GM12878 (cell line): ENCODE data around the gene ALX4. TPM values are rescaled to one million over a fixed set of nuclear protein-coding genes. Genes with fewer than 3 reads are reported as not detected.

Experiments used
- ATAC-seq: fragments of 200-7000 bp; cut with Tn5 transposase; 3 replicates; pipeline ENCODE4 v1.9.1; 2020; ENCODE audit warnings: mild to moderate bottlenecking, moderate library complexity
- BruUV-seq: library from RNA; stranded (reverse); fragments of 400-500 nt; replicated peaks from 2 replicates; lab custom pipeline; 2021; lab: Mats Ljungman, UMichigan
- CTCF ChIA-PET: fragments of 300-600 bp; sonication (Branson Sonifier 250); formaldehyde crosslinking; extraction: SDS; loops from one replicate; lab custom pipeline; 2021; ENCODE audit warnings: inconsistent platforms; lab: Yijun Ruan, JAX
- POLR2A ChIA-PET: fragments of 350-600 bp; formaldehyde crosslinking; extraction: SDS; loops from one replicate; lab custom pipeline; 2021; ENCODE audit warnings: inconsistent platforms; lab: Charles Lee
- RAD21 ChIA-PET: fragments of 300-600 bp; sonication (Branson Sonifier 250); formaldehyde crosslinking; loops from one replicate; lab custom pipeline; 2023; ENCODE audit warnings: antibody characterized with exemption; ENCODE audit not compliant: unreplicated experiment; lab: Charles Lee
- SMC1A ChIA-PET: fragments of 300-600 bp; sonication (Branson Sonifier 250); formaldehyde crosslinking; loops from one replicate; lab custom pipeline; 2023; ENCODE audit not compliant: unreplicated experiment, uncharacterized antibody; lab: Charles Lee
- DNase-seq: peaks from one replicate; pipeline ENCODE4 v3.0.0-alpha.2; 2011; ENCODE audit warnings: low read depth, low spot score
- FAIRE-seq: peaks from 3 replicates; lab custom pipeline; 2011; peaks lifted over from hg19 to GRCh38; lab: Jason Lieb, UNC
- H2AFZ ChIP-seq: 2 replicates; pipeline ENCODE4 v1.6.0; 2011; ENCODE audit warnings: low read depth, low read length, control low read depth; ENCODE audit not compliant: control insufficient read depth
- H3K27ac ChIP-seq: 2 replicates; pipeline ENCODE4 v1.5.1; 2011; ENCODE audit warnings: control low read depth; ENCODE audit not compliant: control insufficient read depth, insufficient read depth
- H3K27me3 ChIP-seq, 2 experiments: replicated peaks in 1 of 2; 2 replicates each; pipeline versions ENCODE4 v1.6.0 to v1.6.1; 2011; ENCODE audit warnings: low read length in 1 of 2; ENCODE audit not compliant: control insufficient read depth in 2 of 2, insufficient read depth in 2 of 2
- H3K36me3 ChIP-seq, 2 experiments: 2 replicates each; pipeline ENCODE4 v1.5.1; 2011; ENCODE audit warnings: low read length in 1 of 2; ENCODE audit not compliant: control insufficient read depth in 2 of 2, insufficient read depth in 2 of 2
- H3K4me1 ChIP-seq: 2 replicates; pipeline ENCODE4 v1.6.1; 2011; ENCODE audit warnings: mild to moderate bottlenecking, low read length, moderate library complexity, mixed read lengths; ENCODE audit not compliant: control insufficient read depth, insufficient read depth
- H3K4me2 ChIP-seq: 2 replicates; pipeline ENCODE4 v1.6.0; 2011; ENCODE audit warnings: control low read depth; ENCODE audit not compliant: control insufficient read depth, insufficient read depth
- H3K4me3 ChIP-seq: fragments of 200-600 bp; sonication (generic); 2 replicates; pipeline ENCODE4 v1.5.1; 2016
- H3K79me2 ChIP-seq: 2 replicates; pipeline ENCODE4 v1.6.0; 2011; ENCODE audit warnings: low read length; ENCODE audit not compliant: control insufficient read depth, insufficient read depth
- H3K9ac ChIP-seq: 2 replicates; pipeline ENCODE4 v1.8.0; 2011; ENCODE audit warnings: low read length, control low read depth, mixed read lengths; ENCODE audit not compliant: control insufficient read depth, insufficient read depth
- H3K9me3 ChIP-seq: replicated peaks from 3 replicates; pipeline ENCODE4 v1.5.1; 2011; ENCODE audit warnings: mild to moderate bottlenecking, low read length; ENCODE audit not compliant: control insufficient read depth, insufficient read depth
- H4K20me1 ChIP-seq: 2 replicates; pipeline ENCODE4 v1.6.0; 2011; ENCODE audit not compliant: control insufficient read depth, insufficient read depth
- BCLAF1 ChIP-seq: fragments of 450-650 bp; IDR thresholded peaks from 2 replicates; pipeline ENCODE4 v1.6.1; 2017; ENCODE audit warnings: antibody characterized with exemption, mild to moderate bottlenecking, moderate library complexity
- BMI1 ChIP-seq: fragments of 450-650 bp; IDR thresholded peaks from 2 replicates; pipeline ENCODE4 v1.6.1; 2016; ENCODE audit warnings: mild to moderate bottlenecking, moderate library complexity, borderline replicate concordance
- E2F8 ChIP-seq: fragments of 450-650 bp; IDR thresholded peaks from 2 replicates; pipeline ENCODE4 v1.6.1; 2018; ENCODE audit warnings: mild to moderate bottlenecking, low read depth, moderate library complexity; ENCODE audit not compliant: partially characterized antibody
- EED ChIP-seq: sonication (generic); IDR thresholded peaks from 2 replicates; pipeline ENCODE4 v1.6.1; 2016; ENCODE audit warnings: antibody characterized with exemption, low read depth
- HDAC2 ChIP-seq: fragments of 200-600 bp; sonication (generic); IDR thresholded peaks from 2 replicates; pipeline ENCODE4 v1.6.1; 2017
- MEF2A ChIP-seq: IDR thresholded peaks from 2 replicates; pipeline ENCODE4 v1.6.1; 2011; ENCODE audit warnings: low read depth, mild to moderate bottlenecking, low read length, moderate library complexity; ENCODE audit not compliant: insufficient read depth
- MLLT1 ChIP-seq: fragments of 450-650 bp; IDR thresholded peaks from 2 replicates; pipeline ENCODE4 v1.6.1; 2016; ENCODE audit warnings: mild to moderate bottlenecking
- SMAD5 ChIP-seq: IDR thresholded peaks from 2 replicates; pipeline ENCODE4 v1.6.1; 2016; ENCODE audit warnings: antibody characterized with exemption, low read depth
- STAT3 ChIP-seq: IDR thresholded peaks from 2 replicates; pipeline ENCODE4 v1.6.1; 2011; ENCODE audit warnings: low read depth, low read length, improper control_type of control experiment
- TARDBP ChIP-seq: IDR thresholded peaks from 2 replicates; pipeline ENCODE4 v1.6.1; 2016; ENCODE audit warnings: borderline replicate concordance
- WGBS: methylation state at CpG from one replicate; pipeline ENCODE4 v1.1.6; 2016; ENCODE audit warnings: low lambda C conversion rate; ENCODE audit not compliant: insufficient replicate concordance, insufficient coverage; ENCODE audit errors: missing lambda C conversion rate; 5-methylcytosine and 5-hydroxymethylcytosine counted together
- in situ Hi-C: fragments of 300-500 bp; cut with MboI; formaldehyde crosslinking; loops from 9 replicates; pipeline ENCODE4 v1.14.3; 2018; ENCODE audit warnings: mixed read lengths
- intact Hi-C: fragments of 100-400 bp; cut with micrococcal nuclease; formaldehyde crosslinking; loops from one replicate; pipeline ENCODE4 v1.14.2; 2022; ENCODE audit not compliant: unreplicated experiment
- polyA plus RNA-seq, 11 experiments: library from polyadenylated mRNA; depleted of rRNA in 4 of 11; unstranded in 6 of 11; stranded (reverse) in 5 of 11; fragments of >200 nt; fragmentation: Nextera tagmentation in 4 of 11; fragmentation: Illumina TruSeq in 1 of 11; extraction: Ambion mirVana in 4 of 11; extraction: Trizol in 1 of 11; gene quantifications; 1 replicate in 1 of 11; 2 replicates in 10 of 11; pipeline versions ENCODE4 v1.2.1 to v1.2.3, GENCODE V29; 2011 to 2016; ENCODE audit warnings: inconsistent platforms in 2 of 11, missing spikeins in 2 of 11, low read depth in 1 of 11
- total RNA-seq, 4 experiments: library from RNA; depleted of rRNA in 3 of 4; stranded (reverse); fragments of >200 nt in 3 of 4; fragmentation: Illumina TruSeq in 1 of 4; extraction: Trizol in 1 of 4; gene quantifications; 2 replicates each; pipeline versions ENCODE4 v1.2.1 to v1.2.3, GENCODE V29; 2013 to 2021

The ALX4 gene
- total and polyA plus RNA-seq, 10 of the 15 experiments (the other 5 are each of a cell fraction or from before 2014, with no cell fraction given), result not detected

- Histone ChIP-seq H3K9me3 (no peaks in the 10 kb centered on the region), H3K9ac (no peak overlapping the region), H3K4me3 (no peak overlapping the region), H2AFZ (no peak overlapping the region), H3K27ac (no peak overlapping the region)
- WGBS, result 2% methylated on average over 2 of the region's 2 CpGs
- no TSS peak for BruUV-seq
- intact Hi-C loops, result no loop called here
- TF ChIP-seq BMI1 (no peak), MEF2A (no peak), HDAC2 (no peak), EED (no peak)
- TF ChIP-seq, all 136 proteins: peak for 0
- H3K79me2 ChIP-seq, result no peaks in the 10 kb centered on the region
- ChIA-PET RAD21 (no interaction called here), POLR2A (no interaction called here), CTCF (interaction anchor here (0.6 kb wide), 1 partner anchor 219 kb away, joined by 3 read pairs; the partner anchor contains the start of gene EXT2), SMC1A (no interaction called here)
- peaks cover 17 to 42% of the 10 kb centered on the region in 2 experiments for H3K27me3 ChIP-seq
- no peak for DNase-seq
- H4K20me1 ChIP-seq, result no peaks in the 10 kb centered on the region; the same call in 1 of the 2 replicates
- no peak for FAIRE-seq
- no peak for ATAC-seq
- in situ Hi-C loops, result no loop called here
- no peaks in the 10 kb centered on the region for H3K4me1 ChIP-seq
- no peaks in the 10 kb centered on the region for H3K36me3 ChIP-seq
- no peak overlapping the region for H3K4me2 ChIP-seq
Observed at GRCh38 chr11:44314733-44315132, 4.8 kb upstream of the ALX4 start.

GRCh38 chr11:44313761-44314489 lies 4.0 kb upstream of the ALX4 start:
- Histone ChIP-seq H3K79me2 (no peaks in the 10 kb centered on the region), H3K9me3 (no peaks in the 10 kb centered on the region), H3K27me3 (peaks cover 20 to 45% of the 10 kb centered on the region in 2 experiments), H4K20me1 (no peaks in the 10 kb centered on the region; the same call in 1 of the 2 replicates), H3K27ac (no peak overlapping the region), H3K4me2 (no peak overlapping the region), H3K9ac (no peak overlapping the region), H2AFZ (no peak overlapping the region), H3K36me3 (no peaks in the 10 kb centered on the region), H3K4me1 (no peaks in the 10 kb centered on the region), H3K4me3 (no peak overlapping the region)
- ChIA-PET CTCF (no interaction called here), SMC1A (no interaction called here), POLR2A (no interaction called here), RAD21 (no interaction called here)
- 9% methylated on average over 9 of the region's 9 CpGs for WGBS
- FAIRE-seq (no peak), ATAC-seq (no peak), DNase-seq (no peak)
- in situ Hi-C loops, result no loop called here
- intact Hi-C loops, result no loop called here
- BruUV-seq, result no TSS peak
- TF ChIP-seq SMAD5, result no peak
- TF ChIP-seq MLLT1, result no peak
- TF ChIP-seq E2F8, result no peak
- TF ChIP-seq STAT3, result no peak
- TF ChIP-seq BCLAF1, result no peak
- no peak for TF ChIP-seq TARDBP
